Left ventricle myocardium superior (tissue), 1 donor: ENCODE results near the gene RBM14. TPM values are rescaled to one million over a fixed set of nuclear protein-coding genes. Genes with fewer than 3 reads are reported as not detected.
"Not testable (repeated sequence)": the region's sequence is repeated elsewhere in the genome, so short reads cannot be mapped to it uniquely, and the experiment has no call there.

Source experiments
- ATAC-seq: fragments of 200-7000 bp; cut with Tn5 transposase; one replicate; pipeline ENCODE4 v1.9.1; 2020; ENCODE audit warnings: mild to moderate bottlenecking, moderate library complexity
- DNase-seq: peaks from one replicate; pipeline ENCODE4 v3.0.0-alpha.2; 2020
- intact Hi-C: fragments of 100-400 bp; cut with micrococcal nuclease; formaldehyde crosslinking; loops from one replicate; pipeline ENCODE4 v1.11.0; 2022
- total RNA-seq: library from RNA; stranded (reverse); fragmentation: NEBNext Ultra II Directional; extraction: Animal tissue kit (Norgen Biotek cat#: 25700); gene quantifications from one replicate; pipeline ENCODE4 v1.2.1, GENCODE V29; 2021
- donor health status: DM: no; HTN: yes; CAD: no; lungs with severe emphysema.

Gene RBM14
- total RNA-seq, 1 donor from 2014 or later: 31.4 TPM

DNA sequence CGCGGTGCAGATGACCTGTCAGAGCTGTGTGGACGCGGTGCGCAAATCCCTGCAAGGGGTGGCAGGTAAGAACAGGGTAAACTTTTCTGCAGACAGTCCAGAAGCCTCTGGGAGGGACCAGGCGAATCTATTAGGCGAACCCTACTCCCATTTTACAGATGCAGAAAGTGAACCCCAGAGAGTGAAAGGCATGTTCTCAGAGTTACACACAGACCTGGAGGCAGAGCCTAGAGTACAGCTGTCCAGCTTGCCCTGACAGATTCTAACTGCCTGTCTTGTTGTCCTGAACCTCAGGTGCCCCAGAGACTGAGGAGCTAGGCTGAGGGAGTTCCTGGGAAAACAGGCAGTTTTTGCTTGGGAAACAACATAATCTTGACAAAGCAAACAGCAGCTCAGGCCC, 22.8 kb upstream of the RBM14 start:
- no peak for DNase-seq
- ATAC-seq: no peak
- intact Hi-C loops: no loop called here

GRCh38 chr11:66595245-66595904, 21.1 kb upstream of the RBM14 start:
- ATAC-seq: peak; percentile 65
- DNase-seq: peak; percentile 60

DNA sequence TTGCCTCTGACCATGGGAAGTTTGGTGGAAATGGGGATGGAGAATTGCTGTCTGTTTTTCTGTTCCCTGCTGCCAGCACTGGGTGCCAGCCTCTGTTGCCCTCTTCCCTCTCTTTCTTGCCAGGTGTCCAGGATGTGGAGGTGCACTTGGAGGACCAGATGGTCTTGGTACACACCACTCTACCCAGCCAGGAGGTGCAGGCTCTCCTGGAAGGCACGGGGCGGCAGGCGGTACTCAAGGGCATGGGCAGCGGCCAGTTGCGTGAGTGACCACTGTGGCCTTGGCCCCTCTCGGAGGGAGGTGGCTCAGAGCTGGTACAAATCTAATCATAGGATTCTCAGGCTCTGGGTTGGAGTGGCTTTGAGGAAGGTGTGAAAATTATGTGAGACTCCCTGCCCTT, 17.4 kb upstream of the RBM14 start:
- no peak for DNase-seq
- ATAC-seq: no peak
- intact Hi-C loops: no loop called here

More at GRCh38 chr11:66595245-66595904, 21.1 kb upstream of the RBM14 start:
- intact Hi-C loops: no loop called here

- ATAC-seq (no peak), DNase-seq (no peak)
- intact Hi-C loops: no loop called here
These were observed 16.2 kb upstream of the RBM14 start for GRCh38 chr11:66600219-66600618.

- intact Hi-C loops: no loop called here
- DNase-seq (no peak), ATAC-seq (peak; percentile 64)
These were observed 15.7 kb upstream of the RBM14 start for GRCh38 chr11:66600631-66601233.

DNA sequence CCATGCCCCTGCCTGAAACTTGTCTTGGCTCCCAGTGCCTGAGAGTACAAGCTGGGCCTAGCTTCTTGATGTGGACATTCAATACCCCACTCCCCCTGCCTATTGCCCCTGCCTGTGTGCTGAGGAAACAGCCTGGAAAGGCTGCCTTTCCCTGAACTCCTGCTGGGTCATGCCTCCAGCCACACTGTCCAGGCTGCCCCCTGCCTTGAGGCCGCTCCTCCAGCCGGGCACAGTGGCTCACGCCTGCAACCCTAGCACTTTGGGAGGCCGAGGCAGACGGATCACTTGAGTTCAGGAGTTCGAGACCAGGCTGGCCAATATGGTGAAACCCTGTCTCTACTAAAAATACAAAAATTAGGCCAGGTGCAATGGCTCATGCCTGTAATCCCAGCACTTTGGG, 13.4 kb upstream of the RBM14 start:
- DNase-seq (no peak), ATAC-seq (no peak)
- intact Hi-C loops: no loop called here

- no peak for ATAC-seq
- DNase-seq: no peak
- intact Hi-C loops: no loop called here
These were observed 12.3 kb upstream of the RBM14 start for GRCh38 chr11:66604155-66604554.

DNA sequence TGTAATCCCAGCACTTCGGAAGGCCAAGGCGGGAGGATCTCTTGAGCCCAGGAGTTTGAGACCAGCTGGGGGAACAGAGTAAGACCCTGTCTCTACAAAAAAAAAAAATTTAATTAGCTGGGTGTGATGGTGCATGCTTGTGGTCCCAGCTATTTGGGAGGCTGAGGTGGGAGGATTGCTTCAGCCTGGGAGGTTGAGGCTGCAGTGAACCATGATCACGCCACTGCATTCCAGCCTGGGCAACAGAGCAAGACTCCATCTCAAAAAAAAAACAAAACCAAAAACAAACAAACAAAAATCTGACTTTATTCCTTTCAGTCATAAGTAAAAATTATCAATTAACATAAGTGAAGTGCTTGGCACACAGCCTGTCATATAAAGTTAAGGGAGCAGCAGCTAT, 9.8 kb upstream of the RBM14 start:
- DNase-seq, ATAC-seq, intact Hi-C loops: not testable (repeated sequence)

DNA sequence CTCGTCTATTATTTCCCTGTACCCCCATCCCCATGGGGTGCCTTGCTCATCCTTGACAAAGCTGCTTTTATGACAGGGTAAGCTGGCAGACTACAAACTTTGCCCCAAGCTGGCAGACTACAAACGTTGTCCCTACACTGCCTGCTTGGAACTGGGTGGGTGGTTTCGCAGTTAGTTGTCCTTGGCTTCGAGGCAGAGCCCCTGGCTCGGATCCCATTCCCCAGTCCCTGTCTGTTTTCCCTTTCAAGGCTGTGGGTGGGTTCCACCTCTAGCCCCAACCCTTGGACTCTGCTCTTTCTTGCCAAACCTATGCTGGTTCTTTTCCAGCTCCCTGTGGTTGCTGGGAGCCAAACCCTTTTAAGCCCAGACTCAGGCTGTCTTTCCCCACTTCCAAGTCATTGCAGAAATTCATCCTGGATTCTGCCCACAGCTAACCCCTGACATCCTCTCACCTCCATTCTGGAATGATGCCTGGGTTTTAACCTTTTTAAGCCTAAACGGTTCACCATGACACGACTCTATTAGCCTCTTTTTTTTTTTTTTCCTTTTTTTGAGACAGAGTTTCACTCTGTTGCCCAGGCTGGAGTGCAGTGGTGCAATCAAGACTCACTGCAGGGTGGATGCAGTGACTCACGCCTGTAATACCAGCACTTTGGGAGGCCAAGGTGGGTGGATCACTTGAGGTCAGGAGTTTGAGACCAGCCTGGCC, 9.2 kb upstream of the RBM14 start:
- intact Hi-C loops: no loop called here

DNA sequence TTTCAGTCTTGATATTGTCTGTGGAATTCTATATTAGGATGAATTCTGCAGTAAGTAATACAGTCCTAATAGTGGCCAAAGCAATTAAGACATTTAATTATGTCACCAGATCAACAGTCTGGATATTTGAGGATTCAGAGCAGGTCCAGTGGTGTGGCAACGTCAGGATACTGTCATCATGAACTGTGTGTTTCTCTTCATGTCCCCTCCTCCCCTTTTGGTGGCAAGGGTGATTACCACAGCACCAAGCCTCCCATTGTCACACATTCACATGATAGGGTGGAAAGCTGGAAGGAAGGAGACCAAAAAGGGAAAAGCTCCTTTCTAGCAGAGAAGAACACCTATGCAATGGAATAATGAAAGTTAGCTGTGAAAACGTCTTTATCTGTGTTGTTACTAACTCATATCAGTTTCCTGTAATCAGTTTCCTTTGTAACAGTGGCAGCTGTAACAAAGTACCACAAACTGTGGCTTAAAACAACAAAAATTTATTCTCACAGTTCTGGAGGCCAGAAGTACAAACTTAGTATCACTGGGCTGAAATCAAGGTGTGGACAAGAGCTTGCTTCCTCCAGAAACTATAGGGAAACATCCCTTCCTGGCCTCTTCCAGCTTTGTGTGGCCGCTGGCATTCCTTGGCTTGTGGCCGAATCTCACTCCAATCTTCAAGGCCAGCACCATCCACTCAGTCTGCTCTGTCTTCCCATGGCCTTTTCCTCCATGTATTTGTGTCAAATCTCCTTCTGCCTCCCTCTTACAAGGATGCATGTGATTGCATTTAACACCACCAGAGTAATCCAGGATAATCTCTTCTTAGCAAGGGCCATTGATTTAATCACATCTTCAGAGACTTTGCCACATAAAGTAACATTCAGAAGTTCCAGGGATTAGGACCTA, 6.5 kb upstream of the RBM14 start:
- no peak for ATAC-seq
- no peak for DNase-seq
- intact Hi-C loops: no loop called here

More for the DNA sequence above, 9.2 kb upstream of the RBM14 start:
- DNase-seq (peak; percentile 63), ATAC-seq (peak; percentile 78)

DNA sequence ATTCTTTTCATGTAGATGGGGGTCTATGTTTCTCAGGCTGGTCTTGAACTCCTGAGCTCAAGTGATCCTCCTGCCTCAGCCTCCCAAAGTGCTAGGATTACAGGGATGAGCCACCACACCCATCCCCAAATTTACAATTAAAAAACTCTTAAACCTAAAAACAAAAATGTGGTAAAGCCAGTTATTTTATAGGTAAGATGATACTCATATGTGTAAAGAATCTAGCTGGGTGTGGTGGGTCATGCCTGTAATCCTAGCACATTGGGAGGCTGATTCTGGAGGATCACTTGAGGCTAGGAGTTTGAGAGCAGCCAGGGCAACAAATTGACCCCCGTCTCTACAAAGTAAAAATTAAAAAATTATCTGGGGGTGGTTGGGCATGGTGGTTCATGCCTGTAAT, 4.0 kb upstream of the RBM14 start:
- intact Hi-C loops: no loop called here
- DNase-seq: no peak
- ATAC-seq: no peak

DNA sequence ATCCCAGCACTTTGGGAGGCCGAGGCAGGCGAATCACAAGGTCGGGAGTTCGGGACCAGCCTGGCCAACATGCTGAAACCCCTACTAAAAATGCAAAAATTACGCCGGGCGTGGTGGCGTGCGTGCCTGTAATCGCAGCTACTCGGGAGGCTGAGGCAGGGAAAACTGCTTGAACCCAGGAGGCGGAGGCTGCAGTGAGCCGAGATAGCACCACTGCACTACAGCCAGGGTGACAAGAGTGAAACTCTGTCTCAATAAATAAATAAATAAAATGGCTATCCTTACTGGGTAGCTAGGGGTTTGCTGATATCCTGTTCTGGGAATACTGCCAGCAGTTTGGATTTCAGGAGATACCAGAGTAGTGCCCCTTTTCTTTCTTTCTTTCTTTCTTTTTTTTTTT, 2.4 kb upstream of the RBM14 start:
- intact Hi-C loops: no loop called here
- DNase-seq: no peak
- no peak for ATAC-seq

- intact Hi-C loops: no loop called here
- ATAC-seq (peak; percentile 47), DNase-seq (peak; percentile 86)
These were observed 865 bp downstream of the RBM14 start for GRCh38 chr11:66617155-66617834.

DNA sequence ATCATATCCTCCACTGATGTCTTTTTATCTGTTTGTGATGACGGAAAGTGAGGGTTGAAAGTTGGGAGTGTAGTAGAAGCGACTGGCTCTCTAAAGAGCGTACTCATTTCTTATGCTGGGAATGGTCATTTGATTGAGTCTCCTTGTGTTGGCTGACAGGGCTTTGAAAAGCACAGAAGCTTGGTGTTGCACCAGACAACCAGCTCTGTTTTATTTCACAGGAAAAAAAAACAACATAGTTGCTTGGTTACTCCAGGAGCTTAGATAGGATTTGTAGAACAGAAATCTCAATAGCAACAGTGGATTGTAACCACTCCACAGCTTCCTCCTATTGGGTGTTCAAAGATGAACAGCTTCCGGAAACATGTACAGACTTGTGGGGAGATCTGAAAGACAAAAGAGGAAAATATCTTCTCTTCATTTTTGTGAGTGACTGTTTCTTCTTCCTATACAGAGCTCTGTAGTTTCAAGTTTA, 2.7 kb downstream of the RBM14 start:
- DNase-seq: no peak
- intact Hi-C loops: no loop called here
- ATAC-seq: peak; percentile 9

GRCh38 chr11:66624450-66624849, 8.0 kb downstream of the RBM14 start:
- DNase-seq (no peak), ATAC-seq (peak; percentile 23)
- intact Hi-C loops: no loop called here

DNA sequence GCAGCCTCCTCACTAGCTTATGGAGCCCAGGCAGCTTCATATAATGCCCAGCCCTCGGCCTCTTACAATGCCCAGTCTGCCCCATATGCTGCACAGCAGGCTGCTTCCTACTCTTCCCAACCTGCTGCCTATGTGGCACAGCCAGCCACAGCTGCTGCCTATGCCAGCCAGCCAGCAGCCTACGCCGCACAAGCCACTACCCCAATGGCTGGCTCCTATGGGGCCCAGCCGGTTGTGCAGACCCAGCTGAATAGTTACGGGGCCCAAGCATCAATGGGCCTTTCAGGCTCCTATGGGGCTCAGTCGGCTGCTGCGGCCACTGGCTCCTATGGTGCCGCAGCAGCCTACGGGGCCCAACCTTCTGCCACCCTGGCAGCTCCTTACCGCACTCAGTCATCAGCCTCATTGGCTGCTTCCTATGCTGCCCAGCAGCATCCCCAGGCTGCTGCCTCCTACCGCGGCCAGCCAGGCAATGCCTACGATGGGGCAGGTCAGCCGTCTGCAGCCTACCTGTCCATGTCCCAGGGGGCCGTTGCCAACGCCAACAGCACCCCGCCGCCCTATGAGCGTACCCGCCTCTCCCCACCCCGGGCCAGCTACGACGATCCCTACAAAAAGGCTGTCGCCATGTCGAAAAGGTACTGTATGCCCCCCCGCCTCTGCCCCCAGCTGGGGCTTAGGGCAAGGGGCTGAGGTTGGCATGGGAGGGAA, 8.8 kb downstream of the RBM14 start:
- ATAC-seq: no peak
- intact Hi-C loops: no loop called here
- DNase-seq: no peak

DNA sequence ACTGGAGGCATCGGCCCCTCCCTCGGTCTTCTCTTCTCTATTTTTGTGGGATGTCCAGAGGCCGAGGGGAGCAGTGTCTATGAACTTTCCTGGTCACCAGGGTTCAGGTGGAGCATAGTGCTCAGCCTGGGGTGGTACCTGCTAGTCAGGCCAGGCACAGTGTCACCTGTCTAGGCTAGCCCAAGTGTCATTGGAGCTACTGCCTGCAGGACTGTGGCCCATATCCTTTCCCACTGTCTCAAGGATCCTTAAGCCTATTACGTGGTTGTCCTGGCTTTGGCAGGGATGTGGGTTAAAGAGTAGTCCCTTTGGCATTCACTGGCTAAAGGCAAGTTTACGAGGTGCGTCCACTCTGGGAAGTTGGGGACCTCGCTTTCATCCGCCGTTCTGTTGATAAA, 9.3 kb downstream of the RBM14 start:
- intact Hi-C loops: no loop called here
- no peak for ATAC-seq

DNA sequence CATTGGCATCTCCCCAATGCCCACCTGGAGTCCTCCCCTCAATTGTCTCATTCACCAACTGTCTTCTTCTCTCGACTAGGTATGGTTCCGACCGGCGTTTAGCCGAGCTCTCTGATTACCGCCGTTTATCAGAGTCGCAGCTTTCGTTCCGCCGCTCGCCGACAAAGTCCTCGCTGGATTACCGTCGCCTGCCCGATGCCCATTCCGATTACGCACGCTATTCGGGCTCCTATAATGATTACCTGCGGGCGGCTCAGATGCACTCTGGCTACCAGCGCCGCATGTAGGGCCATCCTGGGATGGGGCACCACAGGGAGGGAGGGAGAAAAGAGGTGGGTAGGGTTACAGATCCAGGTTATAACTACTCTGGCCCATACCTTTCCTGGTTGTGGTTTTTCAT, 10.0 kb downstream of the RBM14 start:
- intact Hi-C loops: no loop called here

More for the DNA sequence above, 9.3 kb downstream of the RBM14 start:
- DNase-seq: no peak

More for the DNA sequence above, 10.0 kb downstream of the RBM14 start:
- DNase-seq (no peak), ATAC-seq (no peak)
